ENCODE results near the gene LRMDA.

GRCh38 chr10:76544789-76545188, 1113.4 kb downstream of the LRMDA start:
- TF ChIP-seq, protein P1, sequence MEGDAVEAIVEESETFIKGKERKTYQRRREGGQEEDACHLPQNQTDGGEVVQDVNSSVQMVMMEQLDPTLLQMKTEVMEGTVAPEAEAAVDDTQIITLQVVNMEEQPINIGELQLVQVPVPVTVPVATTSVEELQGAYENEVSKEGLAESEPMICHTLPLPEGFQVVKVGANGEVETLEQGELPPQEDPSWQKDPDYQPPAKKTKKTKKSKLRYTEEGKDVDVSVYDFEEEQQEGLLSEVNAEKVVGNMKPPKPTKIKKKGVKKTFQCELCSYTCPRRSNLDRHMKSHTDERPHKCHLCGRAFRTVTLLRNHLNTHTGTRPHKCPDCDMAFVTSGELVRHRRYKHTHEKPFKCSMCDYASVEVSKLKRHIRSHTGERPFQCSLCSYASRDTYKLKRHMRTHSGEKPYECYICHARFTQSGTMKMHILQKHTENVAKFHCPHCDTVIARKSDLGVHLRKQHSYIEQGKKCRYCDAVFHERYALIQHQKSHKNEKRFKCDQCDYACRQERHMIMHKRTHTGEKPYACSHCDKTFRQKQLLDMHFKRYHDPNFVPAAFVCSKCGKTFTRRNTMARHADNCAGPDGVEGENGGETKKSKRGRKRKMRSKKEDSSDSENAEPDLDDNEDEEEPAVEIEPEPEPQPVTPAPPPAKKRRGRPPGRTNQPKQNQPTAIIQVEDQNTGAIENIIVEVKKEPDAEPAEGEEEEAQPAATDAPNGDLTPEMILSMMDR (IDR thresholded peaks at IDR 0.05): no peak
- TF ChIP-seq POLR2A (IDR thresholded peaks at IDR 0.05): no peak
- TF ChIP-seq EP300 (IDR thresholded peaks at IDR 0.05): no peak

Data from tibial nerve (tissue), 4 donors.